AG04450 (cell line): Measurements from ENCODE around the gene GAREM2. TPM values are rescaled to one million over a fixed set of nuclear protein-coding genes. Genes with fewer than 3 reads are reported as not detected.

Experiments used
- CTCF ChIA-PET: fragments of 300-600, 350-600 bp; formaldehyde crosslinking; extraction: SDS; loops from one replicate; lab custom pipeline; 2022; ENCODE audit warnings: antibody characterized with exemption, inconsistent platforms; lab: Charles Lee
- POLR2A ChIA-PET: fragments of 350-600 bp; formaldehyde crosslinking; extraction: SDS; loops from one replicate; lab custom pipeline; 2021; ENCODE audit warnings: antibody characterized with exemption, inconsistent platforms; lab: Yijun Ruan, JAX
- DNase-seq: peaks from one replicate; pipeline ENCODE4 v3.0.0-alpha.2; 2011; ENCODE audit warnings: low read depth, low spot score
- H3K27ac ChIP-seq: one replicate; pipeline ENCODE4 v1.5.1; 2012; ENCODE audit warnings: low read depth, low read length, control low read depth
- H3K27me3 ChIP-seq: one replicate; pipeline ENCODE4 v1.6.0; 2012; ENCODE audit warnings: low read length; ENCODE audit not compliant: control insufficient read depth, insufficient read depth
- H3K4me3 ChIP-seq: 2 replicates; pipeline ENCODE4 v1.5.1; 2011; ENCODE audit warnings: mild to moderate bottlenecking, low read depth, low read length, control low read depth
- H3K9me3 ChIP-seq: 2 replicates; pipeline ENCODE4 v1.5.1; 2012; ENCODE audit warnings: low read length; ENCODE audit not compliant: control insufficient read depth, insufficient read depth
- polyA plus RNA-seq: library from polyadenylated mRNA; depleted of rRNA; stranded (reverse); fragments of >200 nt; gene quantifications from 2 replicates; pipeline ENCODE4 v1.2.3, GENCODE V29; 2011
- TF ChIP-seq, protein P1 (sequence below): IDR thresholded peaks from 2 replicates; pipeline ENCODE4 v1.5.1; 2011; ENCODE audit warnings: low read depth, low read length, control low read depth, inconsistent platforms

The GAREM2 gene
- polyA plus RNA-seq, 1 experiment = 2.8 TPM

DNA sequence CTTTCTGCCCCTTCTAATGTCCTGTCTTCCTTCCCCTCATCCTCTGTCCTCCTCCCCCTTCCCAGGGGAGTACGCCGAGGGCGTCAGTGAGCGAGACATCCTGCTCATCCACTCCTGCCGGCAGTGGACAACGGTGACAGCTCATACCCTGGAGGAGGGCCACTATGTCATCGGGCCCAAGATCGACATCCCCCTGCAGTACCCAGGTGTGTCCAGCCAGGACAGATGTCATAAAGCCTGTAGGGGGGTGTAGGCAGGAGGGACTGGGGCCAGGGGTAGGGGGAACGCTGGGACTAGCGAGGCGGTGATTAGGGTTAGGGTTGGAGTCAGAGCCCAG, 3.4 kb downstream of the GAREM2 start:
- H3K27me3 ChIP-seq = peaks cover 29% of the 10 kb centered on the region
- no peak overlapping the region for H3K27ac ChIP-seq
- POLR2A ChIA-PET = no interaction called here
- H3K9me3 ChIP-seq = peaks cover 9% of the 10 kb centered on the region; the same call in 1 of the 2 replicates
- CTCF ChIA-PET = interaction anchor here (1.9 kb wide), 1 partner anchor 9 kb away, joined by 8 read pairs; no protein-coding TSS in a partner anchor
- DNase-seq = no peak
- TF ChIP-seq, protein P1, sequence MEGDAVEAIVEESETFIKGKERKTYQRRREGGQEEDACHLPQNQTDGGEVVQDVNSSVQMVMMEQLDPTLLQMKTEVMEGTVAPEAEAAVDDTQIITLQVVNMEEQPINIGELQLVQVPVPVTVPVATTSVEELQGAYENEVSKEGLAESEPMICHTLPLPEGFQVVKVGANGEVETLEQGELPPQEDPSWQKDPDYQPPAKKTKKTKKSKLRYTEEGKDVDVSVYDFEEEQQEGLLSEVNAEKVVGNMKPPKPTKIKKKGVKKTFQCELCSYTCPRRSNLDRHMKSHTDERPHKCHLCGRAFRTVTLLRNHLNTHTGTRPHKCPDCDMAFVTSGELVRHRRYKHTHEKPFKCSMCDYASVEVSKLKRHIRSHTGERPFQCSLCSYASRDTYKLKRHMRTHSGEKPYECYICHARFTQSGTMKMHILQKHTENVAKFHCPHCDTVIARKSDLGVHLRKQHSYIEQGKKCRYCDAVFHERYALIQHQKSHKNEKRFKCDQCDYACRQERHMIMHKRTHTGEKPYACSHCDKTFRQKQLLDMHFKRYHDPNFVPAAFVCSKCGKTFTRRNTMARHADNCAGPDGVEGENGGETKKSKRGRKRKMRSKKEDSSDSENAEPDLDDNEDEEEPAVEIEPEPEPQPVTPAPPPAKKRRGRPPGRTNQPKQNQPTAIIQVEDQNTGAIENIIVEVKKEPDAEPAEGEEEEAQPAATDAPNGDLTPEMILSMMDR = no peak
- no peak overlapping the region for H3K4me3 ChIP-seq

DNA sequence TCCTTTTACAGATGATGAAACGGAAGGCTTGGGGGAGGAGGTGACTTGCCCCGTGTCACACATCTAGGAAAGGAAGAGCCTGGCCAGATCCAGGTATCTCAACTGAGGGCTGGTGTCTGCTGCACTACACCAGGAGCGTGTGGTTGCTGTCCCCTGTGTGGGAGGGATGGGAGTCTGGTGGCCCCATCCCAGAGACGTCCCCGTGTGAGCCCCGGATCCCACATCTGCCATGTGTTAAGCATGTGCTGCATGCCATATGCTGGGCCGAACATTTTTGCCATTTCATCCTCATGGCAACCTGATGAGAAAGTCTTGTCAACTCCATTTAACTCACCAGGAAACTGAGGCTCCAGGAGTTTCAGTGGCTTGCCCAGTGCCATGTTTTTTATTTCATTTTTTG, 4.2 kb downstream of the GAREM2 start:
- H3K9me3 ChIP-seq = peaks cover 1% of the 10 kb centered on the region; the same call in 1 of the 2 replicates
- ChIA-PET POLR2A (no interaction called here), CTCF (no interaction called here)
- no peak for DNase-seq
- TF ChIP-seq, protein P1 = no peak
- H3K27me3 ChIP-seq = peaks cover 28% of the 10 kb centered on the region
- no peak overlapping the region for H3K4me3 ChIP-seq
- H3K27ac ChIP-seq = no peak overlapping the region

DNA sequence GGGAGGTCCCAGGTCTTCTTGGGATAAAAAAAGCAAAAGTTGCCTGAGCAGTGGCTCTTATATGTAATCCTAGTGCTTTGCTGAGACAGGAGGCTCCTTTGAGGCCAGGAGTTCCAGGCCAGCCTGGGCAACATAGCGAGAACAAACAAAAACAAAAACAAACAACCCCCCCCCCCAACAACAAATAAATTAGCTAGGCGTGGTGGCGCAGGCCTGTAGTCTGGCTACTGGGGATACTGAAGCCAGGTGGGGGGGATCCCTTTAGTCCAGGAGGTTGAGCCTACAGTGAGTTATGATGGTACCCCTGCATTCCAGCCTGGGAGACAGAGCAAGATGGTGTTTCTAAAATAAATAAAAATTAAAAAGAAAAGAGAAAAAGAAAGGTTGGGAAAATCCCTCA, 5.4 kb downstream of the GAREM2 start:
- no peak overlapping the region for H3K4me3 ChIP-seq
- TF ChIP-seq, protein P1 = no peak
- no peak overlapping the region for H3K27ac ChIP-seq
- peaks cover 24% of the 10 kb centered on the region for H3K27me3 ChIP-seq
- POLR2A ChIA-PET = interaction anchor here (0.6 kb wide), 1 partner anchor 178 kb away, joined by 5 read pairs; no protein-coding TSS in a partner anchor
- no peak for DNase-seq
- CTCF ChIA-PET = interaction anchor here (0.9 kb wide), 1 partner anchor 228 kb away, joined by 5 read pairs; no protein-coding TSS in a partner anchor
- no peaks in the 10 kb centered on the region; the same call in 1 of the 2 replicates for H3K9me3 ChIP-seq

DNA sequence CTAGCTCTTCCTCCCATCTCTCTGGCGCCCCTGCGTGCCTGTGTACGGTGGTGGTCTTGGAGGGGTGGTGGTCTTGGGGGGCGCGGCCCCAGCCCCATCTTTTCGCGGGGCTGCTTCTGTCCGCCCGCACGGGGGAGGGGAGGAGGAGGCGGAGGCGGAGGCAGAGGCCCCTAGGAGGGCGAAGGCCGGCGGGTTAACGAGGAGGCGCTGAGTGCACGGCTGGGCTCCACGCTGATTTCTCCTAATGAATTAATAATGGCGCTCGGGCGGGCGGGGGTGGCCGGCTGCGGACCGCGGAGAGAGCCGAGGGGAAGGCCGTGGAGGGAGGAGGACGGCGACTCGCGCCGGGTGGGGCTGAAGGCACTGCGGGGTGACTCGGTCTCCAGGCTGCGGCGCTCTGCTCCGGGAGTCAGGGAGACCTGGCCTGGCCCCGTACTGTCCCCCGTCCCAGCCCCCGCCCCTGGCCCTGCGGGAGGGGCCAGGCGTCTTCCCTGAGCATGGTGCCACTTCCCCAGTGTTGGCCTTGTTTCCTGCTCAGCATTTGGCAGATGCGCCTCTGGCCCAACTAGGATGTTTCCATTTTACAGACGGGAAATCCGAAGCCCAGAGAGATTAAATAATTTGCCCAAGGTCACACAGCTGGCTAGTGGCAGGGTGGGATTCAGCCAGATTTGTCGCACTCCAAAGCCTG, 6.0 kb downstream of the GAREM2 start:
- H3K27ac ChIP-seq = no peak overlapping the region
- TF ChIP-seq, protein P1 = no peak
- peak overlapping the region; percentile 55 for H3K4me3 ChIP-seq
- CTCF ChIA-PET = interaction anchor here (0.9 kb wide), 1 partner anchor 228 kb away, joined by 5 read pairs; no protein-coding TSS in a partner anchor
- H3K9me3 ChIP-seq = no peaks in the 10 kb centered on the region; the same call in 1 of the 2 replicates
- no peak for DNase-seq
- POLR2A ChIA-PET = interaction anchor here (0.6 kb wide), 1 partner anchor 178 kb away, joined by 5 read pairs; no protein-coding TSS in a partner anchor
- H3K27me3 ChIP-seq = peaks cover 20% of the 10 kb centered on the region

DNA sequence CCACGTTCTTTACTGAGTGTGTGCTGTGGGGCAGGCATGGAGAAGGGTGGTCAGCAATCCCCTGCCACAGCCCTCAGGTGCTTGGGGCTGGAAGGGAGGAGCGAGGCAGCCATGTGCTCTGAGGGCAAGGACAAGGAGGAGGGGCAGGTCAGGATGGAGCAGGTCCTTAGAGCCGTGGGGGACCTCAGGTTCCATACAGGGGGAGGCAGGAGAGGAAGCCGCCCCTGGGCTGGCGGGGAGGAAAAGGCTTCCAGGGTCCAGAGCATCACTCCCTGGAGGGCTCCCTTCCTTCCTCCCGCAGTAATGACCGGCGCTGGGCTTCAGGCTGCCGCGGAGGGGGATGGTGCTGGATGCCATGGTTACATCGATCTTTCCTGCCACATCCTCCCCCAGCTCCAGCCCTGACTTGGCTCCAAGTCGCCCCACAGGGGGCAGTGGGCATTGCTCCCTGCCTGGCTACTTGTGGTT, 6.6 kb downstream of the GAREM2 start:
- Histone ChIP-seq H3K4me3 (no peak overlapping the region), H3K9me3 (no peaks in the 10 kb centered on the region), H3K27me3 (peaks cover 14% of the 10 kb centered on the region), H3K27ac (no peak overlapping the region)
- ChIA-PET POLR2A (no interaction called here), CTCF (no interaction called here)
- no peak for DNase-seq
- TF ChIP-seq, protein P1 = no peak
